K562 (cell line): Measurements from ENCODE around the gene TMEM132E. TPM values are rescaled to one million over a fixed set of nuclear protein-coding genes. Genes with fewer than 3 reads are reported as not detected.

Experiments used
- ATAC-seq: fragments of 200-7000 bp; cut with Tn5 transposase; 3 replicates; pipeline ENCODE4 v1.9.1; 2020; ENCODE audit warnings: moderate library complexity
- BruUV-seq: library from RNA; stranded (reverse); fragments of 400-500 nt; replicated peaks from 2 replicates; lab custom pipeline; 2021; lab: Mats Ljungman, UMichigan
- CTCF ChIA-PET: fragments of 300-600 bp; formaldehyde crosslinking; extraction: SDS; loops from one replicate; lab custom pipeline; 2021; ENCODE audit warnings: low intra/inter-chr PET ratio; lab: Yijun Ruan, JAX
- POLR2A ChIA-PET: fragments of 300-600, 350-650 bp; sonication (Branson Sonifier 250); formaldehyde crosslinking; extraction: SDS; loops from one replicate; lab custom pipeline; 2021; ENCODE audit warnings: antibody characterized with exemption, inconsistent platforms; lab: Yijun Ruan, JAX
- DNase-seq, 4 experiments: peaks; one replicate each; pipeline versions ENCODE4 v3.0.0 to v3.0.0-alpha.2; 2011 to 2018; ENCODE audit warnings: low spot score in 3 of 4, mixed read lengths in 3 of 4; ENCODE audit errors: extremely low read depth in 1 of 4
- FAIRE-seq: peaks from 2 replicates; lab custom pipeline; 2011; peaks lifted over from hg19 to GRCh38; lab: Jason Lieb, UNC
- H2AFZ ChIP-seq: 2 replicates; pipeline ENCODE4 v1.6.0; 2011; ENCODE audit warnings: low read depth, low read length, control low read depth, inconsistent platforms
- H3K27ac ChIP-seq: fragments of 200-600 bp; 3 replicates; pipeline ENCODE4 v1.8.0; 2011; ENCODE audit warnings: low read depth, mild to moderate bottlenecking, control low read depth, inconsistent platforms, low read length, moderate library complexity, mixed read lengths; ENCODE audit errors: extremely low read depth
- H3K27me3 ChIP-seq, 2 experiments: fragments of 300-600 bp in 1 of 2; 2 replicates in 1 of 2; 3 replicates in 1 of 2; pipeline versions ENCODE4 v1.6.0 to v1.8.0; 2011; ENCODE audit warnings: inconsistent platforms in 2 of 2, low read length in 2 of 2, mild to moderate bottlenecking in 1 of 2, mixed read lengths in 1 of 2, moderate library complexity in 1 of 2; ENCODE audit not compliant: control insufficient read depth in 2 of 2, insufficient read depth in 2 of 2
- H3K36me3 ChIP-seq: fragments of 300-600 bp; 3 replicates; pipeline ENCODE4 v1.8.0; 2011; ENCODE audit warnings: mild to moderate bottlenecking, low read length, inconsistent platforms; ENCODE audit not compliant: control insufficient read depth, insufficient read depth
- H3K4me1 ChIP-seq, 2 experiments: fragments of 200-600 bp in 1 of 2; replicated peaks in 1 of 2; 2 replicates in 1 of 2; 3 replicates in 1 of 2; pipeline versions ENCODE4 v1.5.1 to v1.8.0; 2011; ENCODE audit warnings: inconsistent platforms in 2 of 2, low read length in 2 of 2, mild to moderate bottlenecking in 1 of 2, mixed read lengths in 1 of 2, moderate library complexity in 1 of 2; ENCODE audit not compliant: control insufficient read depth in 2 of 2, insufficient read depth in 2 of 2
- H3K4me2 ChIP-seq: 2 replicates; pipeline ENCODE4 v1.6.1; 2011; ENCODE audit warnings: low read length, control low read depth, inconsistent platforms, mixed read lengths; ENCODE audit not compliant: insufficient read depth
- H3K4me3 ChIP-seq: fragments of 200-600 bp; sonication (generic), shearing (Covaris generic); 2 replicates; pipeline ENCODE4 v1.5.1; 2016; ENCODE audit warnings: control low read depth, inconsistent platforms
- H3K79me2 ChIP-seq: fragments of 200-600 bp; 3 replicates; pipeline ENCODE4 v1.8.0; 2011; ENCODE audit warnings: low read length, inconsistent platforms; ENCODE audit not compliant: control insufficient read depth, insufficient read depth
- H3K9ac ChIP-seq, 2 experiments: 2 replicates each; pipeline versions ENCODE4 v1.6.0 to v1.6.1; 2011; ENCODE audit warnings: low read depth in 2 of 2, low read length in 2 of 2, control low read depth in 1 of 2, inconsistent platforms in 1 of 2, mild to moderate bottlenecking in 1 of 2, mixed read lengths in 1 of 2; ENCODE audit not compliant: insufficient read depth in 1 of 2
- H3K9me1 ChIP-seq: one replicate; pipeline ENCODE4 v1.6.0; 2011; ENCODE audit warnings: inconsistent platforms, mild to moderate bottlenecking, low read length, moderate library complexity; ENCODE audit not compliant: control insufficient read depth, insufficient read depth
- H3K9me3 ChIP-seq: replicated peaks from 2 replicates; pipeline ENCODE4 v1.5.1; 2011; ENCODE audit warnings: low read depth, low read length, inconsistent platforms; ENCODE audit not compliant: control insufficient read depth, insufficient read depth
- H4K20me1 ChIP-seq: replicated peaks from 2 replicates; pipeline ENCODE4 v1.6.1; 2011; ENCODE audit warnings: low read length, inconsistent platforms, mixed read lengths; ENCODE audit not compliant: control insufficient read depth, insufficient read depth
- JUND ChIP-seq, 2 experiments: IDR thresholded peaks; 2 replicates in 1 of 2; 3 replicates in 1 of 2; pipeline ENCODE4 v1.6.1; 2011; ENCODE audit warnings: borderline replicate concordance in 2 of 2, low read depth in 2 of 2, low read length in 2 of 2, improper control_type of control experiment in 1 of 2, missing biosample characterization in 1 of 2, missing genetic modification characterization in 1 of 2, missing genetic modification reagents in 1 of 2
- RHOXF2B ChIP-seq: fragments of 250-450 bp; sonication (Bioruptor Pico); conservative IDR thresholded peaks from 2 replicates; pipeline ENCODE4 v1.5.1; 2021
- TEAD1 ChIP-seq, 2 experiments: fragments of 450-650 bp in 1 of 2; sonication (generic) in 1 of 2; formaldehyde crosslinking; IDR thresholded peaks; 2 replicates each; pipeline versions ENCODE4 v1.4.0 to v1.8.0; 2020 to 2022; ENCODE audit warnings: mild to moderate bottlenecking in 2 of 2, missing genetic modification reagents in 1 of 2
- ZNF165 ChIP-seq: fragments of 250-450 bp; sonication (Bioruptor Pico); IDR thresholded peaks from 2 replicates; pipeline ENCODE4 v1.4.0; 2020; ENCODE audit warnings: borderline replicate concordance
- ZNF263 ChIP-seq: sonication (generic); formaldehyde crosslinking; IDR thresholded peaks from 2 replicates; pipeline ENCODE4 v1.8.0; 2022; ENCODE audit warnings: mild to moderate bottlenecking, missing genetic modification reagents, borderline replicate concordance
- WGBS: fragments of 100-300 bp; shearing (Covaris generic); methylation state at CpG from one replicate; pipeline ENCODE4 v1.1.6; 2016; ENCODE audit warnings: low coverage, mixed read lengths; ENCODE audit not compliant: insufficient coverage; ENCODE audit errors: missing lambda C conversion rate; 5-methylcytosine and 5-hydroxymethylcytosine counted together
- in situ Hi-C: fragments of 300-500 bp; cut with MboI; formaldehyde crosslinking; loops from 4 replicates; pipeline ENCODE4 v1.15.0; 2018; ENCODE audit warnings: inconsistent platforms, mixed read lengths
- intact Hi-C: fragments of 100-400 bp; cut with micrococcal nuclease; formaldehyde crosslinking; loops from 2 replicates; pipeline ENCODE4 v1.14.2; 2022
- polyA plus RNA-seq, 8 experiments: library from polyadenylated mRNA; depleted of rRNA in 4 of 8; stranded (reverse) in 5 of 8; unstranded in 3 of 8; fragments of >200 nt; fragmentation: Nextera tagmentation in 2 of 8; fragmentation: Illumina TruSeq in 1 of 8; extraction: Ambion mirVana in 2 of 8; extraction: Trizol in 1 of 8; gene quantifications; 2 replicates each; pipeline versions ENCODE4 v1.2.1 to v1.2.3, GENCODE V29; 2011 to 2014; ENCODE audit warnings: inconsistent platforms in 1 of 8, missing spikeins in 1 of 8
- total RNA-seq, 7 experiments: library from RNA; depleted of rRNA in 6 of 7; stranded (reverse); fragments of >200 nt in 6 of 7; fragmentation: Illumina TruSeq in 2 of 7; extraction: Trizol in 2 of 7; gene quantifications; 2 replicates each; pipeline versions ENCODE4 v1.2.1 to v1.2.3, GENCODE V29; 2011 to 2021; ENCODE audit warnings: low replicate concordance in 1 of 7
- TF ChIP-seq, protein P1 (sequence below): sonication (generic); formaldehyde crosslinking; IDR thresholded peaks from 2 replicates; pipeline ENCODE4 v1.8.0; 2022; ENCODE audit warnings: mild to moderate bottlenecking, missing genetic modification reagents
- TF ChIP-seq, protein P2 (sequence below): fragments of 450-650 bp; formaldehyde crosslinking; IDR thresholded peaks from 2 replicates; pipeline ENCODE4 v1.4.0; 2020; ENCODE audit warnings: mild to moderate bottlenecking, mixed read lengths
- TF ChIP-seq, protein P3 (sequence below): fragments of 450-650 bp; IDR thresholded peaks from 2 replicates; pipeline ENCODE4 v1.7.0; 2016; ENCODE audit warnings: borderline replicate concordance
- TF ChIP-seq, protein P4 (sequence below): fragments of 450-650 bp; formaldehyde crosslinking; IDR thresholded peaks from 2 replicates; pipeline ENCODE4 v1.4.0; 2020; ENCODE audit warnings: mild to moderate bottlenecking, moderate library complexity
- TF ChIP-seq, protein P5 (sequence below): fragments of 250-450 bp; sonication (Bioruptor Pico); IDR thresholded peaks from 2 replicates; pipeline ENCODE4 v1.9.0; 2021; ENCODE audit warnings: mild to moderate bottlenecking, inconsistent platforms

Gene TMEM132E
- total and polyA plus RNA-seq, 9 of the 15 experiments (the other 6 are each of a cell fraction or from before 2014, with no cell fraction given) = not detected

DNA sequence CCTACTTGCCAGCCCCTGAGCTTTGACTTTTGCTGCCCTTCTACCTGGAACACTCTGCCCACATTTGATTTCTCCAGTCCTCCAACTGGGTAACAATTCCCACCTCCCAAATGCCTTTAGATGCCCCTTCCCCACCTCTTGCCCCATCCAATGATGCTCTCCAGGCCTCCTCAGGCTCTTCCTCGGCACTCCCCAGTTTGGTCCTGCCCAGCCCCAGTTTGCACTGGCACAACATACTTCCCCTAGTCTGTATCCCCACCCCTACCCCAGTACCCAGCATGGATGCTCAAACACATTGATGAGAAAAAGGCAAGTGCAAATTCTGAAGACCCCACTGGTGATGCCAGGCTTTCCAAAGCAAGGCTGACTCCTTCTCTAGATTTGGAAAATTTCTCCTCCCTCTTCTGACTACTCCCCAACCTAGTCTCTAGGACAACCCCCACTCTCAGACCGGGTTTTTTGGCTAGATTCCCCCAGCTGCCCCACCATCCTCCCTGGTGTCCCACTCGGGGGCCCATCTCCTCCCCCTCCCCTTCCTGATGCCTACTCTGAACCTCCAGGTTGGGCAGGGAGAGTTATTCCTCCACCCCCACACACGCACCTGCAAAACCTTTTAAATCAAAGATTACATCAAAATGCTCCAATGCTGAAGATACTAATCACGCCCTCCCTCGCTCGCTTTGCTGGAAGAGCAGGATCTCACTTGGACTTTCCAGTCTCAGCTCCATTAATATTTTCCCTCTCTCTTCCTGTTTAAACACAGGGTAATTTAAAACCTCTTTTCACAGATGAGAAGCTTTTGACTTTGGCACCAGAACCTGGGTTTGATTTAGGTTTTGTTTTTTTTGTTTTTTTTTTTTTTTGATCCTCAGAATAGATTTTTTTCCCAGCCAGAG, 94.9 kb downstream of the TMEM132E start:
- WGBS = 0% methylated on average over 7 of the region's 7 CpGs
- TF ChIP-seq, protein P1, sequence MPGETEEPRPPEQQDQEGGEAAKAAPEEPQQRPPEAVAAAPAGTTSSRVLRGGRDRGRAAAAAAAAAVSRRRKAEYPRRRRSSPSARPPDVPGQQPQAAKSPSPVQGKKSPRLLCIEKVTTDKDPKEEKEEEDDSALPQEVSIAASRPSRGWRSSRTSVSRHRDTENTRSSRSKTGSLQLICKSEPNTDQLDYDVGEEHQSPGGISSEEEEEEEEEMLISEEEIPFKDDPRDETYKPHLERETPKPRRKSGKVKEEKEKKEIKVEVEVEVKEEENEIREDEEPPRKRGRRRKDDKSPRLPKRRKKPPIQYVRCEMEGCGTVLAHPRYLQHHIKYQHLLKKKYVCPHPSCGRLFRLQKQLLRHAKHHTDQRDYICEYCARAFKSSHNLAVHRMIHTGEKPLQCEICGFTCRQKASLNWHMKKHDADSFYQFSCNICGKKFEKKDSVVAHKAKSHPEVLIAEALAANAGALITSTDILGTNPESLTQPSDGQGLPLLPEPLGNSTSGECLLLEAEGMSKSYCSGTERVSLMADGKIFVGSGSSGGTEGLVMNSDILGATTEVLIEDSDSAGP (CRISPR knock-in tag) = no peak
- TF ChIP-seq JUND (IDR thresholded peaks at IDR 0.05; ENCODE audit: borderline replicate concordance, low read depth, low read length) (no peak), JUND (tag; IDR thresholded peaks at IDR 0.05; ENCODE audit: borderline replicate concordance, low read depth, low read length) (no peak), ZNF165 (no peak), RHOXF2B (no peak), TEAD1 (CRISPR knock-in tag; IDR thresholded peaks at IDR 0.05) (no peak), ZNF263 (CRISPR knock-in tag) (no peak)
- TF ChIP-seq, protein P2, sequence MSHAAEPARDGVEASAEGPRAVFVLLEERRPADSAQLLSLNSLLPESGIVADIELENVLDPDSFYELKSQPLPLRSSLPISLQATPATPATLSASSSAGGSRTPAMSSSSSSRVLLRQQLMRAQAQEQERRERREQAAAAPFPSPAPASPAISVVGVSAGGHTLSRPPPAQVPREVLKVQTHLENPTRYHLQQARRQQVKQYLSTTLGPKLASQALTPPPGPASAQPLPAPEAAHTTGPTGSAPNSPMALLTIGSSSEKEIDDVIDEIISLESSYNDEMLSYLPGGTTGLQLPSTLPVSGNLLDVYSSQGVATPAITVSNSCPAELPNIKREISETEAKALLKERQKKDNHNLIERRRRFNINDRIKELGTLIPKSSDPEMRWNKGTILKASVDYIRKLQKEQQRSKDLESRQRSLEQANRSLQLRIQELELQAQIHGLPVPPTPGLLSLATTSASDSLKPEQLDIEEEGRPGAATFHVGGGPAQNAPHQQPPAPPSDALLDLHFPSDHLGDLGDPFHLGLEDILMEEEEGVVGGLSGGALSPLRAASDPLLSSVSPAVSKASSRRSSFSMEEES (CRISPR knock-in tag) = no peak
- TF ChIP-seq, protein P3, sequence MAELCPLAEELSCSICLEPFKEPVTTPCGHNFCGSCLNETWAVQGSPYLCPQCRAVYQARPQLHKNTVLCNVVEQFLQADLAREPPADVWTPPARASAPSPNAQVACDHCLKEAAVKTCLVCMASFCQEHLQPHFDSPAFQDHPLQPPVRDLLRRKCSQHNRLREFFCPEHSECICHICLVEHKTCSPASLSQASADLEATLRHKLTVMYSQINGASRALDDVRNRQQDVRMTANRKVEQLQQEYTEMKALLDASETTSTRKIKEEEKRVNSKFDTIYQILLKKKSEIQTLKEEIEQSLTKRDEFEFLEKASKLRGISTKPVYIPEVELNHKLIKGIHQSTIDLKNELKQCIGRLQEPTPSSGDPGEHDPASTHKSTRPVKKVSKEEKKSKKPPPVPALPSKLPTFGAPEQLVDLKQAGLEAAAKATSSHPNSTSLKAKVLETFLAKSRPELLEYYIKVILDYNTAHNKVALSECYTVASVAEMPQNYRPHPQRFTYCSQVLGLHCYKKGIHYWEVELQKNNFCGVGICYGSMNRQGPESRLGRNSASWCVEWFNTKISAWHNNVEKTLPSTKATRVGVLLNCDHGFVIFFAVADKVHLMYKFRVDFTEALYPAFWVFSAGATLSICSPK = no peak
- TF ChIP-seq, protein P4, sequence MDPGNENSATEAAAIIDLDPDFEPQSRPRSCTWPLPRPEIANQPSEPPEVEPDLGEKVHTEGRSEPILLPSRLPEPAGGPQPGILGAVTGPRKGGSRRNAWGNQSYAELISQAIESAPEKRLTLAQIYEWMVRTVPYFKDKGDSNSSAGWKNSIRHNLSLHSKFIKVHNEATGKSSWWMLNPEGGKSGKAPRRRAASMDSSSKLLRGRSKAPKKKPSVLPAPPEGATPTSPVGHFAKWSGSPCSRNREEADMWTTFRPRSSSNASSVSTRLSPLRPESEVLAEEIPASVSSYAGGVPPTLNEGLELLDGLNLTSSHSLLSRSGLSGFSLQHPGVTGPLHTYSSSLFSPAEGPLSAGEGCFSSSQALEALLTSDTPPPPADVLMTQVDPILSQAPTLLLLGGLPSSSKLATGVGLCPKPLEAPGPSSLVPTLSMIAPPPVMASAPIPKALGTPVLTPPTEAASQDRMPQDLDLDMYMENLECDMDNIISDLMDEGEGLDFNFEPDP (CRISPR knock-in tag) = no peak
- TF ChIP-seq, protein P5, sequence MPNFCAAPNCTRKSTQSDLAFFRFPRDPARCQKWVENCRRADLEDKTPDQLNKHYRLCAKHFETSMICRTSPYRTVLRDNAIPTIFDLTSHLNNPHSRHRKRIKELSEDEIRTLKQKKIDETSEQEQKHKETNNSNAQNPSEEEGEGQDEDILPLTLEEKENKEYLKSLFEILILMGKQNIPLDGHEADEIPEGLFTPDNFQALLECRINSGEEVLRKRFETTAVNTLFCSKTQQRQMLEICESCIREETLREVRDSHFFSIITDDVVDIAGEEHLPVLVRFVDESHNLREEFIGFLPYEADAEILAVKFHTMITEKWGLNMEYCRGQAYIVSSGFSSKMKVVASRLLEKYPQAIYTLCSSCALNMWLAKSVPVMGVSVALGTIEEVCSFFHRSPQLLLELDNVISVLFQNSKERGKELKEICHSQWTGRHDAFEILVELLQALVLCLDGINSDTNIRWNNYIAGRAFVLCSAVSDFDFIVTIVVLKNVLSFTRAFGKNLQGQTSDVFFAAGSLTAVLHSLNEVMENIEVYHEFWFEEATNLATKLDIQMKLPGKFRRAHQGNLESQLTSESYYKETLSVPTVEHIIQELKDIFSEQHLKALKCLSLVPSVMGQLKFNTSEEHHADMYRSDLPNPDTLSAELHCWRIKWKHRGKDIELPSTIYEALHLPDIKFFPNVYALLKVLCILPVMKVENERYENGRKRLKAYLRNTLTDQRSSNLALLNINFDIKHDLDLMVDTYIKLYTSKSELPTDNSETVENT = no peak

More for the DNA sequence above, 94.9 kb downstream of the TMEM132E start:
- Histone ChIP-seq H3K4me2 (no peak overlapping the region), H3K9me1 (no peaks in the 10 kb centered on the region), H4K20me1 (peaks cover 4% of the 10 kb centered on the region; the same call in 1 of the 2 replicates), H3K27ac (no peak overlapping the region), H3K9ac (no peak overlapping the region), H3K27me3 (peaks cover 0 to 3% of the 10 kb centered on the region in 2 experiments; a peak in 1 of 5 replicates), H3K36me3 (no peaks in the 10 kb centered on the region), H3K9me3 (no peaks in the 10 kb centered on the region), H2AFZ (no peak overlapping the region), H3K4me3 (no peak overlapping the region), H3K4me1 (no peaks in the 10 kb centered on the region), H3K79me2 (no peaks in the 10 kb centered on the region)
- DNase-seq (no peak), ATAC-seq (no peak), FAIRE-seq (no peak)
- CTCF ChIA-PET = no interaction called here
- BruUV-seq = no TSS peak
- in situ Hi-C loops (no loop called here), intact Hi-C loops (no loop called here)
- POLR2A ChIA-PET = interaction anchor here (0.6 kb wide), 1 partner anchor 27 kb away, joined by 3 read pairs; no protein-coding TSS in a partner anchor
